K562 (cell line): ENCODE results near the gene UBE2D3. TPM values are rescaled to one million over a fixed set of nuclear protein-coding genes. Genes with fewer than 3 reads are reported as not detected.

Experiments used
- ATAC-seq: fragments of 200-7000 bp; cut with Tn5 transposase; 3 replicates; pipeline ENCODE4 v1.9.1; 2020; ENCODE audit warnings: moderate library complexity
- BruUV-seq: library from RNA; stranded (reverse); fragments of 400-500 nt; replicated peaks from 2 replicates; lab custom pipeline; 2021; lab: Mats Ljungman, UMichigan
- CTCF ChIA-PET: fragments of 300-600 bp; formaldehyde crosslinking; extraction: SDS; loops from one replicate; lab custom pipeline; 2021; ENCODE audit warnings: low intra/inter-chr PET ratio; lab: Yijun Ruan, JAX
- POLR2A ChIA-PET: fragments of 300-600, 350-650 bp; sonication (Branson Sonifier 250); formaldehyde crosslinking; extraction: SDS; loops from one replicate; lab custom pipeline; 2021; ENCODE audit warnings: antibody characterized with exemption, inconsistent platforms; lab: Yijun Ruan, JAX
- DNase-seq, 4 experiments: peaks; one replicate each; pipeline versions ENCODE4 v3.0.0 to v3.0.0-alpha.2; 2011 to 2018; ENCODE audit warnings: low spot score in 3 of 4, mixed read lengths in 3 of 4; ENCODE audit errors: extremely low read depth in 1 of 4
- FAIRE-seq: peaks from 2 replicates; lab custom pipeline; 2011; peaks lifted over from hg19 to GRCh38; lab: Jason Lieb, UNC
- H2AFZ ChIP-seq: 2 replicates; pipeline ENCODE4 v1.6.0; 2011; ENCODE audit warnings: low read depth, low read length, control low read depth, inconsistent platforms
- H3K27ac ChIP-seq: fragments of 200-600 bp; 3 replicates; pipeline ENCODE4 v1.8.0; 2011; ENCODE audit warnings: low read depth, mild to moderate bottlenecking, control low read depth, inconsistent platforms, low read length, moderate library complexity, mixed read lengths; ENCODE audit errors: extremely low read depth
- H3K27me3 ChIP-seq, 2 experiments: fragments of 300-600 bp in 1 of 2; 2 replicates in 1 of 2; 3 replicates in 1 of 2; pipeline versions ENCODE4 v1.6.0 to v1.8.0; 2011; ENCODE audit warnings: inconsistent platforms in 2 of 2, low read length in 2 of 2, mild to moderate bottlenecking in 1 of 2, mixed read lengths in 1 of 2, moderate library complexity in 1 of 2; ENCODE audit not compliant: control insufficient read depth in 2 of 2, insufficient read depth in 2 of 2
- H3K36me3 ChIP-seq: fragments of 300-600 bp; 3 replicates; pipeline ENCODE4 v1.8.0; 2011; ENCODE audit warnings: mild to moderate bottlenecking, low read length, inconsistent platforms; ENCODE audit not compliant: control insufficient read depth, insufficient read depth
- H3K4me1 ChIP-seq, 2 experiments: fragments of 200-600 bp in 1 of 2; replicated peaks in 1 of 2; 2 replicates in 1 of 2; 3 replicates in 1 of 2; pipeline versions ENCODE4 v1.5.1 to v1.8.0; 2011; ENCODE audit warnings: inconsistent platforms in 2 of 2, low read length in 2 of 2, mild to moderate bottlenecking in 1 of 2, mixed read lengths in 1 of 2, moderate library complexity in 1 of 2; ENCODE audit not compliant: control insufficient read depth in 2 of 2, insufficient read depth in 2 of 2
- H3K4me2 ChIP-seq: 2 replicates; pipeline ENCODE4 v1.6.1; 2011; ENCODE audit warnings: low read length, control low read depth, inconsistent platforms, mixed read lengths; ENCODE audit not compliant: insufficient read depth
- H3K4me3 ChIP-seq: fragments of 200-600 bp; sonication (generic), shearing (Covaris generic); 2 replicates; pipeline ENCODE4 v1.5.1; 2016; ENCODE audit warnings: control low read depth, inconsistent platforms
- H3K79me2 ChIP-seq: fragments of 200-600 bp; 3 replicates; pipeline ENCODE4 v1.8.0; 2011; ENCODE audit warnings: low read length, inconsistent platforms; ENCODE audit not compliant: control insufficient read depth, insufficient read depth
- H3K9ac ChIP-seq, 2 experiments: 2 replicates each; pipeline versions ENCODE4 v1.6.0 to v1.6.1; 2011; ENCODE audit warnings: low read depth in 2 of 2, low read length in 2 of 2, control low read depth in 1 of 2, inconsistent platforms in 1 of 2, mild to moderate bottlenecking in 1 of 2, mixed read lengths in 1 of 2; ENCODE audit not compliant: insufficient read depth in 1 of 2
- H3K9me1 ChIP-seq: one replicate; pipeline ENCODE4 v1.6.0; 2011; ENCODE audit warnings: inconsistent platforms, mild to moderate bottlenecking, low read length, moderate library complexity; ENCODE audit not compliant: control insufficient read depth, insufficient read depth
- H3K9me3 ChIP-seq: replicated peaks from 2 replicates; pipeline ENCODE4 v1.5.1; 2011; ENCODE audit warnings: low read depth, low read length, inconsistent platforms; ENCODE audit not compliant: control insufficient read depth, insufficient read depth
- H4K20me1 ChIP-seq: replicated peaks from 2 replicates; pipeline ENCODE4 v1.6.1; 2011; ENCODE audit warnings: low read length, inconsistent platforms, mixed read lengths; ENCODE audit not compliant: control insufficient read depth, insufficient read depth
- C11orf30 ChIP-seq: fragments of 450-650 bp; IDR thresholded peaks from 2 replicates; pipeline ENCODE4 v1.6.1; 2016; ENCODE audit warnings: low read depth, mild to moderate bottlenecking
- ELF2 ChIP-seq: fragments of 250-450 bp; sonication (Bioruptor Pico); IDR thresholded peaks from 2 replicates; pipeline ENCODE4 v1.5.0; 2021; ENCODE audit warnings: mild to moderate bottlenecking
- HNRNPH1 ChIP-seq: fragments of 200-400 bp; formaldehyde crosslinking; optimal IDR thresholded peaks from 2 replicates; pipeline ENCODE3; 2017; ENCODE audit warnings: low read depth, mild to moderate bottlenecking, low read length, moderate library complexity
- HNRNPUL1 ChIP-seq: fragments of 200-400 bp; formaldehyde crosslinking; IDR thresholded peaks from 2 replicates; pipeline ENCODE4 v1.6.1; 2017; ENCODE audit warnings: low read length
- SIRT6 ChIP-seq: IDR thresholded peaks from one replicate; pipeline ENCODE4 v1.6.1; 2012; ENCODE audit warnings: low read depth, mild to moderate bottlenecking, control low read depth, inconsistent platforms, low read length, moderate library complexity
- TOE1 ChIP-seq, 2 experiments: fragments of 450-650 bp in 1 of 2; sonication (generic) in 1 of 2; formaldehyde crosslinking in 1 of 2; IDR thresholded peaks; 2 replicates each; pipeline versions ENCODE4 v1.7.1 to v1.8.0; 2016 to 2022; ENCODE audit warnings: borderline replicate concordance in 2 of 2, mild to moderate bottlenecking in 2 of 2, antibody characterized with exemption in 1 of 2, inconsistent platforms in 1 of 2, low read depth in 1 of 2, missing genetic modification reagents in 1 of 2, moderate library complexity in 1 of 2
- U2AF2 ChIP-seq: fragments of 200-400 bp; formaldehyde crosslinking; optimal IDR thresholded peaks from 2 replicates; pipeline ENCODE3; 2017; ENCODE audit warnings: low read depth, mild to moderate bottlenecking, low read length
- YY1 ChIP-seq, 3 experiments: IDR thresholded peaks; 2 replicates each; pipeline ENCODE4 v1.6.1; 2011; ENCODE audit warnings: low read length in 2 of 3, mild to moderate bottlenecking in 2 of 3, moderate library complexity in 2 of 3, borderline replicate concordance in 1 of 3, control low read depth in 1 of 3, low read depth in 1 of 3; ENCODE audit not compliant: insufficient read depth in 3 of 3, insufficient replicate concordance in 2 of 3, control insufficient read depth in 1 of 3, insufficient read length in 1 of 3; ENCODE audit errors: extremely low read depth in 1 of 3
- WGBS: fragments of 100-300 bp; shearing (Covaris generic); methylation state at CpG from one replicate; pipeline ENCODE4 v1.1.6; 2016; ENCODE audit warnings: low coverage, mixed read lengths; ENCODE audit not compliant: insufficient coverage; ENCODE audit errors: missing lambda C conversion rate; 5-methylcytosine and 5-hydroxymethylcytosine counted together
- in situ Hi-C: fragments of 300-500 bp; cut with MboI; formaldehyde crosslinking; loops from 4 replicates; pipeline ENCODE4 v1.15.0; 2018; ENCODE audit warnings: inconsistent platforms, mixed read lengths
- intact Hi-C: fragments of 100-400 bp; cut with micrococcal nuclease; formaldehyde crosslinking; loops from 2 replicates; pipeline ENCODE4 v1.14.2; 2022
- polyA plus RNA-seq, 8 experiments: library from polyadenylated mRNA; depleted of rRNA in 4 of 8; stranded (reverse) in 5 of 8; unstranded in 3 of 8; fragments of >200 nt; fragmentation: Nextera tagmentation in 2 of 8; fragmentation: Illumina TruSeq in 1 of 8; extraction: Ambion mirVana in 2 of 8; extraction: Trizol in 1 of 8; gene quantifications; 2 replicates each; pipeline versions ENCODE4 v1.2.1 to v1.2.3, GENCODE V29; 2011 to 2014; ENCODE audit warnings: inconsistent platforms in 1 of 8, missing spikeins in 1 of 8
- total RNA-seq, 7 experiments: library from RNA; depleted of rRNA in 6 of 7; stranded (reverse); fragments of >200 nt in 6 of 7; fragmentation: Illumina TruSeq in 2 of 7; extraction: Trizol in 2 of 7; gene quantifications; 2 replicates each; pipeline versions ENCODE4 v1.2.1 to v1.2.3, GENCODE V29; 2011 to 2021; ENCODE audit warnings: low replicate concordance in 1 of 7
- TF ChIP-seq, protein P1 (sequence below): IDR thresholded peaks from 2 replicates; pipeline ENCODE4 v1.6.1; 2011; ENCODE audit warnings: borderline replicate concordance, low read depth, mild to moderate bottlenecking, moderate library complexity, low read length; ENCODE audit not compliant: insufficient read depth, poor library complexity, severe bottlenecking
- TF ChIP-seq, protein P2 (sequence below): fragments of 200-800 bp; sonication (Bioruptor generic); IDR thresholded peaks from 2 replicates; pipeline ENCODE4 v1.6.1; 2016; ENCODE audit warnings: missing genetic modification characterization, missing compliant biosample characterization

Gene UBE2D3
- total and polyA plus RNA-seq, 9 of the 15 experiments (the other 6 are each of a cell fraction or from before 2014, with no cell fraction given), result 191 to 618 (median 292) TPM

DNA sequence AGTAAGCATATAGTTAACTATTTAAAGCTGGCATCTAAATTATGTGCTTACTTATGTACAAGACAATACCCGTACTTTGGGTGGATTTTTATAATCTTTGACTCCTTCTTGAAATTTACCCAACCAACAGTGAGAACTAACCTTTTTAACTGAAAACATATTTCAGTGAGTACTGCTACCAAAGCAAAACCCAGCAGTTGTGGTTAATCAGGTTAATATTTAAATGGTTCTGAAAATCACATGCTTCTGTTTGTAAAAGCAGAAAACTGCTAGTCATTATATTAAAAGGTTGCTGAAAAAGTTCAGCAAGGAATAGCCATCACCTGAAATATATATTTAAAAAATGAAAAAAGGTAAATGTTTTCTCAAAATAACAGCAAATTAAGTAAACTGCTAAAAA is 20.0 kb downstream of the UBE2D3 start:
- 88% methylated on average over 1 of the region's 1 CpG for WGBS
- Histone ChIP-seq H3K79me2 (peaks cover 87% of the 10 kb centered on the region), H3K4me2 (no peak overlapping the region), H4K20me1 (no peaks in the 10 kb centered on the region; the same call in 1 of the 2 replicates), H3K9me1 (no peaks in the 10 kb centered on the region), H3K9ac (no peak overlapping the region), H2AFZ (no peak overlapping the region), H3K36me3 (peaks cover 98% of the 10 kb centered on the region), H3K4me3 (no peak overlapping the region), H3K9me3 (no peaks in the 10 kb centered on the region), H3K27ac (no peak overlapping the region), H3K4me1 (no peaks in the 10 kb centered on the region), H3K27me3 (no peaks in the 10 kb centered on the region)
- in situ Hi-C loops, result no loop called here
- BruUV-seq, result no TSS peak
- intact Hi-C loops, result no loop called here
- no peak for TF ChIP-seq ELF2 (CRISPR knock-in tag)
- TF ChIP-seq TOE1 (IDR thresholded peaks at IDR 0.05; ENCODE audit: borderline replicate concordance), result no peak
- TF ChIP-seq TOE1 (CRISPR knock-in tag; IDR thresholded peaks at IDR 0.05; ENCODE audit: borderline replicate concordance, low read depth), result no peak
- no peak for TF ChIP-seq HNRNPUL1
- TF ChIP-seq HNRNPH1, result no peak
- TF ChIP-seq C11orf30, result no peak
- no peak for TF ChIP-seq YY1 (IDR thresholded peaks at IDR 0.05; ENCODE audit: borderline replicate concordance in 1 of 3, control insufficient read depth in 1 of 3, extremely low read depth in 1 of 3, insufficient read depth in 3 of 3, insufficient read length in 1 of 3, insufficient replicate concordance in 2 of 3, low read depth in 1 of 3, low read length in 2 of 3)
- no peak for TF ChIP-seq SIRT6
- TF ChIP-seq, protein P1, sequence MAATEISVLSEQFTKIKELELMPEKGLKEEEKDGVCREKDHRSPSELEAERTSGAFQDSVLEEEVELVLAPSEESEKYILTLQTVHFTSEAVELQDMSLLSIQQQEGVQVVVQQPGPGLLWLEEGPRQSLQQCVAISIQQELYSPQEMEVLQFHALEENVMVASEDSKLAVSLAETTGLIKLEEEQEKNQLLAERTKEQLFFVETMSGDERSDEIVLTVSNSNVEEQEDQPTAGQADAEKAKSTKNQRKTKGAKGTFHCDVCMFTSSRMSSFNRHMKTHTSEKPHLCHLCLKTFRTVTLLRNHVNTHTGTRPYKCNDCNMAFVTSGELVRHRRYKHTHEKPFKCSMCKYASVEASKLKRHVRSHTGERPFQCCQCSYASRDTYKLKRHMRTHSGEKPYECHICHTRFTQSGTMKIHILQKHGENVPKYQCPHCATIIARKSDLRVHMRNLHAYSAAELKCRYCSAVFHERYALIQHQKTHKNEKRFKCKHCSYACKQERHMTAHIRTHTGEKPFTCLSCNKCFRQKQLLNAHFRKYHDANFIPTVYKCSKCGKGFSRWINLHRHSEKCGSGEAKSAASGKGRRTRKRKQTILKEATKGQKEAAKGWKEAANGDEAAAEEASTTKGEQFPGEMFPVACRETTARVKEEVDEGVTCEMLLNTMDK, result no peak
- no peak for TF ChIP-seq U2AF2
- TF ChIP-seq, protein P2, sequence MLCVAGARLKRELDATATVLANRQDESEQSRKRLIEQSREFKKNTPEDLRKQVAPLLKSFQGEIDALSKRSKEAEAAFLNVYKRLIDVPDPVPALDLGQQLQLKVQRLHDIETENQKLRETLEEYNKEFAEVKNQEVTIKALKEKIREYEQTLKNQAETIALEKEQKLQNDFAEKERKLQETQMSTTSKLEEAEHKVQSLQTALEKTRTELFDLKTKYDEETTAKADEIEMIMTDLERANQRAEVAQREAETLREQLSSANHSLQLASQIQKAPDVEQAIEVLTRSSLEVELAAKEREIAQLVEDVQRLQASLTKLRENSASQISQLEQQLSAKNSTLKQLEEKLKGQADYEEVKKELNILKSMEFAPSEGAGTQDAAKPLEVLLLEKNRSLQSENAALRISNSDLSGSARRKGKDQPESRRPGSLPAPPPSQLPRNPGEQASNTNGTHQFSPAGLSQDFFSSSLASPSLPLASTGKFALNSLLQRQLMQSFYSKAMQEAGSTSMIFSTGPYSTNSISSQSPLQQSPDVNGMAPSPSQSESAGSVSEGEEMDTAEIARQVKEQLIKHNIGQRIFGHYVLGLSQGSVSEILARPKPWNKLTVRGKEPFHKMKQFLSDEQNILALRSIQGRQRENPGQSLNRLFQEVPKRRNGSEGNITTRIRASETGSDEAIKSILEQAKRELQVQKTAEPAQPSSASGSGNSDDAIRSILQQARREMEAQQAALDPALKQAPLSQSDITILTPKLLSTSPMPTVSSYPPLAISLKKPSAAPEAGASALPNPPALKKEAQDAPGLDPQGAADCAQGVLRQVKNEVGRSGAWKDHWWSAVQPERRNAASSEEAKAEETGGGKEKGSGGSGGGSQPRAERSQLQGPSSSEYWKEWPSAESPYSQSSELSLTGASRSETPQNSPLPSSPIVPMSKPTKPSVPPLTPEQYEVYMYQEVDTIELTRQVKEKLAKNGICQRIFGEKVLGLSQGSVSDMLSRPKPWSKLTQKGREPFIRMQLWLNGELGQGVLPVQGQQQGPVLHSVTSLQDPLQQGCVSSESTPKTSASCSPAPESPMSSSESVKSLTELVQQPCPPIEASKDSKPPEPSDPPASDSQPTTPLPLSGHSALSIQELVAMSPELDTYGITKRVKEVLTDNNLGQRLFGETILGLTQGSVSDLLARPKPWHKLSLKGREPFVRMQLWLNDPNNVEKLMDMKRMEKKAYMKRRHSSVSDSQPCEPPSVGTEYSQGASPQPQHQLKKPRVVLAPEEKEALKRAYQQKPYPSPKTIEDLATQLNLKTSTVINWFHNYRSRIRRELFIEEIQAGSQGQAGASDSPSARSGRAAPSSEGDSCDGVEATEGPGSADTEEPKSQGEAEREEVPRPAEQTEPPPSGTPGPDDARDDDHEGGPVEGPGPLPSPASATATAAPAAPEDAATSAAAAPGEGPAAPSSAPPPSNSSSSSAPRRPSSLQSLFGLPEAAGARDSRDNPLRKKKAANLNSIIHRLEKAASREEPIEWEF (CRISPR knock-in tag), result no peak
- CTCF ChIA-PET, result no interaction called here
- POLR2A ChIA-PET, result interaction anchor here (1.2 kb wide), 1 partner anchor 10 kb away, joined by 6 read pairs; no protein-coding TSS in a partner anchor
- ATAC-seq (no peak), DNase-seq (no peak), FAIRE-seq (no peak)
